Testis (tissue), 3 donors: Measurements from ENCODE around the gene ACOX1. TPM values are rescaled to one million over a fixed set of nuclear protein-coding genes. Genes with fewer than 3 reads are reported as not detected.
A peak's percentile ranks its signal among the peaks of the same experiment; 100 is the strongest.

Source experiments
- DNase-seq: peaks from one replicate; pipeline ENCODE4 v3.0.0-alpha.2; 2019
- H3K27ac ChIP-seq, 2 donors: fragments of 200-600 bp; sonication (generic); one replicate each; pipeline ENCODE4 v1.5.1; 2019
- H3K27me3 ChIP-seq: fragments of 200-600 bp; sonication (generic); one replicate; pipeline ENCODE4 v1.5.1; 2019
- H3K36me3 ChIP-seq: fragments of 200-600 bp; sonication (generic); one replicate; pipeline ENCODE4 v1.5.1; 2017; ENCODE audit warnings: low read depth; ENCODE audit errors: missing control alignments
- H3K4me1 ChIP-seq: fragments of 200-600 bp; sonication (generic); one replicate; pipeline ENCODE4 v1.5.1; 2019
- H3K4me3 ChIP-seq, 2 donors: fragments of 200-600 bp; sonication (generic); one replicate each; pipeline ENCODE4 v1.5.1; 2017 to 2019
- H3K9me3 ChIP-seq: fragments of 200-600 bp; sonication (generic); one replicate; pipeline ENCODE4 v1.5.1; 2017
- POLR2A ChIP-seq: fragments of 450-650 bp; IDR thresholded peaks from one replicate; pipeline ENCODE4 v1.6.1; 2017; ENCODE audit warnings: antibody characterized with exemption, mild to moderate bottlenecking, moderate library complexity
- WGBS, 2 donors: methylation state at CpG; one replicate each; pipeline ENCODE4 v1.1.5; 2018; 5-methylcytosine and 5-hydroxymethylcytosine counted together
- intact Hi-C: fragments of 100-400 bp; cut with DNase I; formaldehyde crosslinking; loops from one replicate; pipeline ENCODE4 v1.15.1; 2023; ENCODE audit warnings: low total_unique reads
- polyA plus RNA-seq: library from polyadenylated mRNA; stranded (reverse); fragments of 350-450 nt; fragmentation: Illumina TruSeq; extraction: RNeasy Lipid Tissue Mini Kit (QIAGEN cat#74804); gene quantifications from one replicate; pipeline ENCODE4 v1.2.3, GENCODE V29; 2014; ENCODE audit warnings: low read depth, low replicate concordance; ENCODE audit not compliant: insufficient read depth
- total RNA-seq, 2 donors: library from RNA; depleted of rRNA; stranded (reverse); fragments of >200 nt; gene quantifications; one replicate each; pipeline ENCODE4 v1.2.3, GENCODE V29; 2016
- TF ChIP-seq, protein P1 (sequence below), 3 experiments: fragments of 450-650 bp in 2 of 3; fragments of 200-600 bp in 1 of 3; sonication (generic) in 1 of 3; IDR thresholded peaks; one replicate each; pipeline ENCODE4 v1.5.1; 2016 to 2019; ENCODE audit warnings: antibody characterized with exemption in 3 of 3, mild to moderate bottlenecking in 2 of 3, moderate library complexity in 1 of 3

Gene ACOX1
- total and polyA plus RNA-seq, 3 donors from 2014 or later: 24.1 to 77.7 (median 64.1) TPM

DNA sequence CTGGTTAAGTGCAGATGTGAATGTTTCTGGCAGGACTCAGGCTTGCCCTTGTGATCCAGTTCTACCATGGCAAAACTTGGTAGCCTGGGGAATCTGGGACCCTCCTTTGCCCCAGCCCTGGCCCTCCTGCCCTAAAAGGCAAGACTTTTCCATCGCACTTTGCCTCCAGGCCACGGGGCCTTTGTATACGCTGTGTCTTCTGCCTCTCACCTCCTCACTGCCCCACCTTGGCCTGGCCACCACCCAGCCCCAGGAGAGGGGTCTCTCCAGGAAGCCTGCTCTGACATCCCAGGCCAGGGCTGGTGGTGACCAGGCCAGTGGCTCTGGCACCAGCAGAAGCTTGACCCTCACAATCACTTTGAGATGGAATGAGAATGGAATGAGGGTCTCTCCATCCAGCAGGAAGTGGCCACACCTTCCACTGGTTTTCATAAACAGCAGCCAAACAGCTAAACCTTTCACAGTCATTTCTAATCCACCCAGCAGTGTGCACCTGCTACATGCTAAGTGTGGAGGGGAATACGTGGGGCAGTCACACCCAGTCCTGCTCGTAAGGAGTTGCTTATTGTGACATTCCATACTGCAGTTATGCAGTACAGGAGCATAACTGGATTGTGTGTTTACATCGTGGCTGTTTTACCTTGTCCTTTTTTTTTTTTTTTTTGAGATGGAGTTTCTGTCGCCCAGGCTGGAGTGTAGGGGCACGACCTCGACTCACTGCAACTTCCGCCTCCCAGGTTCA, 72.7 kb downstream of the ACOX1 start:
- Histone ChIP-seq H3K27me3 (no peaks in the 10 kb centered on the region), H3K4me1 (peaks cover 19% of the 10 kb centered on the region), H3K36me3 (no peaks in the 10 kb centered on the region), H3K4me3 (no peak overlapping the region), H3K27ac (no peak overlapping the region), H3K9me3 (no peaks in the 10 kb centered on the region)
- intact Hi-C loops: no loop called here
- 77 to 87% methylated on average over 10 of the region's 10 CpGs for WGBS, 2 donors
- no peak for DNase-seq
- no peak for TF ChIP-seq POLR2A
- TF ChIP-seq, protein P1, sequence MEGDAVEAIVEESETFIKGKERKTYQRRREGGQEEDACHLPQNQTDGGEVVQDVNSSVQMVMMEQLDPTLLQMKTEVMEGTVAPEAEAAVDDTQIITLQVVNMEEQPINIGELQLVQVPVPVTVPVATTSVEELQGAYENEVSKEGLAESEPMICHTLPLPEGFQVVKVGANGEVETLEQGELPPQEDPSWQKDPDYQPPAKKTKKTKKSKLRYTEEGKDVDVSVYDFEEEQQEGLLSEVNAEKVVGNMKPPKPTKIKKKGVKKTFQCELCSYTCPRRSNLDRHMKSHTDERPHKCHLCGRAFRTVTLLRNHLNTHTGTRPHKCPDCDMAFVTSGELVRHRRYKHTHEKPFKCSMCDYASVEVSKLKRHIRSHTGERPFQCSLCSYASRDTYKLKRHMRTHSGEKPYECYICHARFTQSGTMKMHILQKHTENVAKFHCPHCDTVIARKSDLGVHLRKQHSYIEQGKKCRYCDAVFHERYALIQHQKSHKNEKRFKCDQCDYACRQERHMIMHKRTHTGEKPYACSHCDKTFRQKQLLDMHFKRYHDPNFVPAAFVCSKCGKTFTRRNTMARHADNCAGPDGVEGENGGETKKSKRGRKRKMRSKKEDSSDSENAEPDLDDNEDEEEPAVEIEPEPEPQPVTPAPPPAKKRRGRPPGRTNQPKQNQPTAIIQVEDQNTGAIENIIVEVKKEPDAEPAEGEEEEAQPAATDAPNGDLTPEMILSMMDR (IDR thresholded peaks at IDR 0.05): no peak

DNA sequence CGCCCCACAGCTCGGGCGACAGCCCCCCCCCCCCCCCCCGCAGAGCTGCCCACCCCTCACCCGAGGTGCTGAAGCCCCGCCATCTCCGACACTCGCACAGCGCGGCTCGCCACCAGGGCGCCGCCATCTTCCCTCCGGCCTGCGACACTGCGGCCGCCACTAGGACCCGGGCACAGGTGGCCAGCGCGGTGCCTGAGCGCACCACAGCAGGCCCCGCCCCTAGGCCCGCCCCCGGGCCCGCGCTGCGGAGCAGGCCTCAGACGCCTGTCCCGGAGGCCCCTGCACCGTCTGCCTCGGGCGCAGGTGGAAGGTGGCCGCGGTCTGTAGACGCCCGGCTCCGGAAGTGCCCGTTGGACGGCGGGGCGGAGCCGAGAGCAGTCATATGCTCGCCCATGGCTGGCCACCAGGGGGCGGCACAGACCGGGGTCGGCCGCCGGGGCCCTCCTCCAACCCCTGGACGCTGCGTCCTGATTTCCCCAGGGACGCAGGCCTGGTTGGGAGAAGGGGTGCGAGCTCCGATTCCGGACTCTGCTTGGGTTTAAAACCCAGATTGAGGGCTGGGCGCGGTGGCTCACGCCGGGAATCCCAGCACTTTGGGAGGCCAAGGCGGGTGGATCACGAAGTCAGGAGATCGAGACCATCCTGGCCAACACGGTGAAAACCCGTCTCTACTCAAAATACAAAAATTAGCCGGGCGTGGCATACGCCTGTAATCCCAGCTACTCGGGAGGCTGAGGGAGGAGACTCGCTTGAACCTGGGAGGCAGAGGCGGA, 74.0 kb downstream of the ACOX1 start, which contains the start of gene MRPL38:
TSS of gene MRPL38 (minus strand) at position 136 of the 773 bp plus-strand sequence. CDS start at position 127, 9 bp downstream.
- Histone ChIP-seq H3K27me3 (no peaks in the 10 kb centered on the region), H3K4me1 (peaks cover 9% of the 10 kb centered on the region), H3K4me3 (peak within 1 kb of the TSS; percentile 81 to 82), H3K36me3 (no peaks in the 10 kb centered on the region), H3K9me3 (no peaks in the 10 kb centered on the region), H3K27ac (peak within 1 kb of the TSS; percentile 75 to 82)
- DNase-seq: peak; percentile 94
- 2 to 5% methylated on average over 7 to 46 of the region's 69 CpGs for WGBS, 2 donors
- intact Hi-C loops: loop anchor here (2.0 kb wide), 1 partner anchor 102 kb away; no protein-coding TSS in a partner anchor
- TF ChIP-seq, protein P1 (IDR thresholded peaks at IDR 0.05): peak; percentile 99 to 100 (median 100)
- TF ChIP-seq POLR2A: no peak

DNA sequence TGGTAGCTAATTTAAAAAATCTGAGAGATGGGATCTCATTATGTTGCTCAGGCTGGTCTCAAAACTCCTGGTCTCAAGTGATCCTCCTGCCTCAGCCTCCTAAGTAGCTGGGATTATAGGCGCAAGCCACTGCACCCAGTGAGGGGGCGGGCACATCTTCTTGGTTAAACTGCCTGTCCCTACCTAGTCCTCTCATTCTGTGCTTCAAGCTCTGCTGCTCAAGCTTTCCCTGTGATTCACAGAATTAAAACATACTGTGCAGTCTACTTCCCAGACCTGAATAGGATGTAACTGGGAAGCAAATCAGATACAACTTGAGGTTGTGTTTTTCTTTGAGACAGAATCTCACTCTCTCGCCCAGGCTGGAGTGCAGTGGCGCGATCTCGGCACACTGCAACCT, 76.6 kb downstream of the ACOX1 start:
- Histone ChIP-seq H3K27ac (no peak overlapping the region), H3K4me1 (no peaks in the 10 kb centered on the region), H3K27me3 (no peaks in the 10 kb centered on the region), H3K36me3 (no peaks in the 10 kb centered on the region), H3K4me3 (no peak overlapping the region), H3K9me3 (no peaks in the 10 kb centered on the region)
- WGBS, 2 donors: 92 to 95% methylated on average over 4 to 6 of the region's 6 CpGs
- no peak for DNase-seq
- intact Hi-C loops: no loop called here
- no peak for TF ChIP-seq POLR2A
- TF ChIP-seq, protein P1 (IDR thresholded peaks at IDR 0.05): no peak

DNA sequence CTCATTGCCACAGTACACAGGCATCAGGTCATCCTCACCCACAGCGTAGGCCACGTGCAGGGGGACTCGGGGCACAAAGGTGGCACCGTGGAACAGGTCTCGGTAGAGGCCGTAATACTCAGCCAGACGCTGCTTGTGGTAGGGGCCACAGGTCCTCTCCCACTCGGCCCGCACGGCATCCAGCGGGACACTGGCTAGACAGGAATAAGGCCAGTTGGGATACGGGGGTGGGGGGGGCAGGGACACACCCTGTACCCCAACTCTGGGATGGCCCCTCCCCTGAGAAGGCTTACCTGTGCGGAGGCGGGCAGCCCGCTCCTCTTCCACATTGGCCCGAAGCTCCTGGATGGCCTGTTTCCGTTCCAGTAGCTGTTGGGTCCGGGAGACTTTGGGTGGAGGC, 77.2 kb downstream of the ACOX1 start:
- H3K36me3 ChIP-seq: no peaks in the 10 kb centered on the region
- no peak overlapping the region for H3K4me3 ChIP-seq
- no peaks in the 10 kb centered on the region for H3K27me3 ChIP-seq
- no peaks in the 10 kb centered on the region for H3K9me3 ChIP-seq
- peaks cover 3% of the 10 kb centered on the region for H3K4me1 ChIP-seq
- no peak overlapping the region for H3K27ac ChIP-seq
- no peak for DNase-seq
- TF ChIP-seq, protein P1 (IDR thresholded peaks at IDR 0.05): no peak
- TF ChIP-seq POLR2A: no peak
- intact Hi-C loops: no loop called here
- WGBS, 2 donors: 87 to 92% methylated on average over 14 to 18 of the region's 18 CpGs
